RPMI7951 (cell line): ENCODE data around the gene EML2. TPM values are rescaled to one million over a fixed set of nuclear protein-coding genes. Genes with fewer than 3 reads are reported as not detected.

Experiments
- total RNA-seq: library from RNA; depleted of rRNA; stranded (reverse); fragments of >200 nt; shearing (Covaris generic); gene quantifications from 2 replicates; pipeline ENCODE4 v1.2.3, GENCODE V29; 2014; rRNA removed

Gene EML2
- total RNA-seq, 1 experiment from 2014 or later = 14.4 TPM

Other genes with a start within 250 kb of the EML2 start
- gene PPP1R13L, start 234.3 kb downstream of the EML2 start, total RNA-seq = 4.5 and 5.3 TPM in 2 replicates
- 6.2 and 9.0 TPM in 2 replicates for gene POLR1G, start 232.8 kb downstream of the EML2 start, total RNA-seq
- gene ERCC1, start 215.5 kb downstream of the EML2 start, total RNA-seq = 138 and 144 TPM in 2 replicates
- gene FOSB, start 171.4 kb downstream of the EML2 start, total RNA-seq = 0.96 and 1.6 TPM in 2 replicates
- 12.9 TPM in 2 replicates for gene RTN2, start 142.3 kb downstream of the EML2 start, total RNA-seq
- gene PPM1N, start 141.0 kb downstream of the EML2 start, total RNA-seq = 1.8 and 2.3 TPM in 2 replicates
- 53.8 and 79.1 TPM in 2 replicates for gene VASP, start 131.9 kb downstream of the EML2 start, total RNA-seq
- 5.2 and 8.4 TPM in 2 replicates for gene OPA3, start 54.6 kb downstream of the EML2 start, total RNA-seq
- gene GPR4, start 37.2 kb downstream of the EML2 start, total RNA-seq = 0.10 TPM in 1 of 2 replicates, not detected in the other
- not detected in 2 replicates for gene GIPR, start 28.8 kb upstream of the EML2 start, total RNA-seq
- 474 and 568 TPM in 2 replicates for gene SNRPD2, start 52.6 kb upstream of the EML2 start, total RNA-seq
- 13.8 and 15.4 TPM in 2 replicates for gene QPCTL, start 53.3 kb upstream of the EML2 start, total RNA-seq
- gene FBXO46, start 91.5 kb upstream of the EML2 start, total RNA-seq = 3.2 and 5.3 TPM in 2 replicates
- gene MEIOSIN, start 94.0 kb upstream of the EML2 start, total RNA-seq = 0.10 TPM in 1 of 2 replicates, not detected in the other
- 5.6 and 6.4 TPM in 2 replicates for gene SIX5, start 129.9 kb upstream of the EML2 start, total RNA-seq
- gene DMPK, start 143.1 kb upstream of the EML2 start, total RNA-seq = 9.3 and 11.1 TPM in 2 replicates
- gene DMWD, start 153.4 kb upstream of the EML2 start, total RNA-seq = 14.2 and 20.6 TPM in 2 replicates
- not detected in 2 replicates for gene RSPH6A, start 175.9 kb upstream of the EML2 start, total RNA-seq
- 27.8 and 33.0 TPM in 2 replicates for gene SYMPK, start 223.8 kb upstream of the EML2 start, total RNA-seq
- not detected in 2 replicates for gene FOXA3, start 224.9 kb upstream of the EML2 start, total RNA-seq
- 12.1 and 19.4 TPM in 2 replicates for gene IRF2BP1, start 246.7 kb upstream of the EML2 start, total RNA-seq